ENCODE measurements around the gene KIAA0513. TPM values are rescaled to one million over a fixed set of nuclear protein-coding genes. Genes with fewer than 3 reads are reported as not detected.

KIAA0513 gene
- total RNA-seq, 1 donor from 2014 or later, result 6.1 TPM

DNA sequence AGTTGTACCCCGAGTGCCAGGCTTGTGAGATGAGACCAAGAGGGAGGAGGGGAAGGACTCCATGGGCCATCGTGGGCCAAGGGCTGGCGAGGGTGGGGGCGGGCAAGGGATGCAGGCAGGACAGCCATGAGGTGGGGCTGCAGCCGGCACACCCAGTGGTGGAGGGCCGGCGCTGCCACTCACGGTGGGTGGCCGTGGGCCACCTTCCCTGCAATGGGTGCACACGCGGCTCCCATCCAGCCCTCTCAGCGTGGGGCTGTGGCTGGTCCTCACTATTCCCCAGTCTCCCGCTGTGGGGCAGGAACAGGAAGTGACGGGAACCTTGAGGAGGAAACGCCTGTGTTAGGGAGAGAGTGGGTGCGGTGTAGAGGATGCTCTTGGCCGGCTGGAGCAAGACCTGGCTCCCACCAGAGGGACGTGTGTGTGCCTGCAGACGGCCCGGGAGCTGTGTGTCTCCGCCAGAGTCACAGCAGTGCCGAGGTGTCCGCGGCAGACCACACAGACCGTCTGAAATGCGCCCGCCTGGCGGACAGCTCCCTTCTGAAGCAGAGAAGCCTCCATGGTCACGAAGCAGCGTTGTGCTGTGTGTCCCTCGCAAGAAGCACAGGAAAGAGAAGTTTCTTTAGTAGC is 61.1 kb downstream of the KIAA0513 start:
- no peaks in the 10 kb centered on the region for H3K36me3 Mint-ChIP-seq
- Histone ChIP-seq H3K4me1 (peaks cover 10% of the 10 kb centered on the region), H3K9me3 (ENCODE audit: low read depth) (no peaks in the 10 kb centered on the region), H4K20me1 (ENCODE audit: low read depth) (peaks cover 2% of the 10 kb centered on the region), H3K9ac (no peak overlapping the region), H3K27me3 (peaks cover 17% of the 10 kb centered on the region), H3K4me2 (no peak overlapping the region), H3F3A (ENCODE audit: low read depth) (peaks cover 12% of the 10 kb centered on the region), H3K36me3 (no peaks in the 10 kb centered on the region), H3K79me2 (ENCODE audit: low read depth) (no peaks in the 10 kb centered on the region), H3K4me3 (no peak overlapping the region), H2AFZ (replicated peaks) (no peak overlapping the region), H3K27ac (no peak overlapping the region)
- no peak for TF ChIP-seq EZH2phosphoT487 (IDR thresholded peaks at IDR 0.05)
- no peak for TF ChIP-seq CTCF (IDR thresholded peaks at IDR 0.05)
- TF ChIP-seq EZH2 (IDR thresholded peaks at IDR 0.05), result no peak
- H3K9me3 Mint-ChIP-seq, result no peaks in the 10 kb centered on the region
- no peak overlapping the region for H3K27ac Mint-ChIP-seq
- H3K4me3 Mint-ChIP-seq, result no peak overlapping the region
- peaks cover 4% of the 10 kb centered on the region for H3K27me3 Mint-ChIP-seq (ENCODE audit: insufficient read depth, low read depth)
- H3K4me1 Mint-ChIP-seq, result peaks cover 31% of the 10 kb centered on the region
- no peak for DNase-seq (ENCODE audit: low spot score)

DNA sequence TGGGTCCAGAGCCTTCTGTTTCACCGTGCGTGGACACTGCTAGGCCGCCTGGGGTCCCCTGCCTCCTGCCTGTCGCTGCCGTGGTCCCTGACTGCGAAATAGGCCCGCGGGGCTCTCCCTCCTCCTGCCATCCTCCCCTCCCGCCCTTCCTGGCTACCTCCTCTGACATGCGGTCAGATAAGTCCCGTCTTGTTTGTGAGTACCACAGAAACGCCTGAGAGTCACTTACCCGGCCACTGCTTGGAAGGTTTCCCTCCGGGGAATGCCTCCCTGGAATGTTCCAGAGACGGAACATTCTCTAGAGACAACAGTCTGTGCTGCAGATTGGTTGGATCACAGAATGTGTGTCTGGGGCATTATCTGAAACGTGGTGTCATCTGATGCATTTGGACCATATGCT is 61.9 kb downstream of the KIAA0513 start:
- no peaks in the 10 kb centered on the region for H3K9me3 Mint-ChIP-seq
- Histone ChIP-seq H3K4me1 (peaks cover 5% of the 10 kb centered on the region), H3K4me3 (no peak overlapping the region), H3K4me2 (no peak overlapping the region), H3K79me2 (ENCODE audit: low read depth) (no peaks in the 10 kb centered on the region), H3K27me3 (peaks cover 16% of the 10 kb centered on the region), H3K9ac (no peak overlapping the region), H4K20me1 (ENCODE audit: low read depth) (no peaks in the 10 kb centered on the region), H2AFZ (replicated peaks) (no peak overlapping the region), H3F3A (ENCODE audit: low read depth) (peaks cover 3% of the 10 kb centered on the region), H3K9me3 (ENCODE audit: low read depth) (no peaks in the 10 kb centered on the region), H3K27ac (no peak overlapping the region), H3K36me3 (no peaks in the 10 kb centered on the region)
- no peak for DNase-seq (ENCODE audit: low spot score)
- H3K27ac Mint-ChIP-seq, result no peak overlapping the region
- H3K36me3 Mint-ChIP-seq, result no peaks in the 10 kb centered on the region
- H3K4me1 Mint-ChIP-seq, result peaks cover 29% of the 10 kb centered on the region
- TF ChIP-seq CTCF (IDR thresholded peaks at IDR 0.05) (no peak), EZH2phosphoT487 (IDR thresholded peaks at IDR 0.05) (no peak), EZH2 (IDR thresholded peaks at IDR 0.05) (no peak)
- no peak overlapping the region for H3K4me3 Mint-ChIP-seq
- peaks cover 4% of the 10 kb centered on the region for H3K27me3 Mint-ChIP-seq (ENCODE audit: insufficient read depth, low read depth)

DNA sequence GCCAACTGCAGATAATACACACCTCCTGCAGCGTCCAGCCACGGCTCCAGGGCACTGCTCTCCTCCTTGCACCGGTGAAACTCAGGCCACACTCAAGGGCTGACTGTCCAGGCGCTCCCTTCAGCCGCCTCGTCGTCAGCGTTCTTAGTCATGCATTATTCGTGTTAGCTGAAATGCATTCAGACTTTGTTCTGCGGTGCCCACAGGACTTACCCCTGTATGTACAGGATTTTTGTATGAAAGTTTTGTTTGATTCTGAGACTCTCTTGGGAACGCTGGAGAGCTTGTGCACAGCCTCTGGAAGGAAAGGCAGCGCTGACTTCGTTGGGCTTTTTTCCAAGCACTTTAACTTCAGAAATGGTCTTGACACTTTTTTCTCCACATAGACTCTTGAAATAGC is 62.6 kb downstream of the KIAA0513 start:
- Histone ChIP-seq H2AFZ (replicated peaks) (no peak overlapping the region), H3K27ac (no peak overlapping the region), H4K20me1 (ENCODE audit: low read depth) (no peaks in the 10 kb centered on the region), H3K36me3 (no peaks in the 10 kb centered on the region), H3K4me3 (no peak overlapping the region), H3K4me2 (no peak overlapping the region), H3K27me3 (peaks cover 10% of the 10 kb centered on the region), H3K9me3 (ENCODE audit: low read depth) (no peaks in the 10 kb centered on the region), H3K4me1 (peaks cover 2% of the 10 kb centered on the region), H3K79me2 (ENCODE audit: low read depth) (no peaks in the 10 kb centered on the region), H3K9ac (no peak overlapping the region), H3F3A (ENCODE audit: low read depth) (no peaks in the 10 kb centered on the region)
- no peak overlapping the region for H3K4me3 Mint-ChIP-seq
- no peak for DNase-seq (ENCODE audit: low spot score)
- TF ChIP-seq EZH2 (IDR thresholded peaks at IDR 0.05), result no peak
- TF ChIP-seq EZH2phosphoT487 (IDR thresholded peaks at IDR 0.05), result no peak
- no peak for TF ChIP-seq CTCF (IDR thresholded peaks at IDR 0.05)
- no peaks in the 10 kb centered on the region for H3K36me3 Mint-ChIP-seq
- peaks cover 23% of the 10 kb centered on the region for H3K4me1 Mint-ChIP-seq
- peak overlapping the region; percentile 90 for H3K27ac Mint-ChIP-seq
- no peaks in the 10 kb centered on the region for H3K27me3 Mint-ChIP-seq (ENCODE audit: insufficient read depth, low read depth)
- no peaks in the 10 kb centered on the region for H3K9me3 Mint-ChIP-seq

All from neural progenitor cell (in vitro differentiated cells).